Endothelial cell of umbilical vein (primary cell): ENCODE measurements around the gene AIRE. TPM values are rescaled to one million over a fixed set of nuclear protein-coding genes. Genes with fewer than 3 reads are reported as not detected.
A peak's percentile ranks its signal among the peaks of the same experiment; 100 is the strongest.
"Not testable (repeated sequence)": the region's sequence is repeated elsewhere in the genome, so short reads cannot be mapped to it uniquely, and the experiment has no call there.

Experiments
- Bru-seq: library from RNA; stranded (reverse); fragments of 400-500 nt; gene quantifications from one replicate; lab custom pipeline; 2021; lab: Mats Ljungman, UMichigan
- BruChase-seq, 2 experiments: library from RNA; stranded (reverse); fragments of 400-500 nt; gene quantifications; one replicate each; lab custom pipeline; 2021; lab: Mats Ljungman, UMichigan
- BruUV-seq: library from RNA; stranded (reverse); fragments of 400-500 nt; replicated peaks from 2 replicates; lab custom pipeline; 2021; lab: Mats Ljungman, UMichigan
- CTCF ChIA-PET: fragments of 300-600, 350-600 bp; sonication (Branson Sonifier 250); formaldehyde crosslinking; loops from one replicate; lab custom pipeline; 2021; ENCODE audit warnings: antibody characterized with exemption, inconsistent platforms; lab: Charles Lee
- POLR2A ChIA-PET: fragments of 300-600, 350-600 bp; sonication (Branson Sonifier 250); formaldehyde crosslinking; loops from one replicate; lab custom pipeline; 2021; ENCODE audit warnings: antibody characterized with exemption, inconsistent platforms; lab: Charles Lee
- DNase-seq: peaks from one replicate; pipeline ENCODE4 v3.0.0-alpha.2; 2011; ENCODE audit warnings: low read depth, low spot score
- FAIRE-seq: peaks from 2 replicates; lab custom pipeline; 2011; peaks lifted over from hg19 to GRCh38; lab: Jason Lieb, UNC
- H2AFZ ChIP-seq: 2 replicates; pipeline ENCODE4 v1.6.0; 2012; ENCODE audit warnings: low read depth, low read length, control low read depth, inconsistent platforms
- H3K27ac ChIP-seq: 2 replicates; pipeline ENCODE4 v1.5.1; 2011; ENCODE audit warnings: low read depth, mild to moderate bottlenecking, control low read depth, low read length, moderate library complexity; ENCODE audit not compliant: insufficient read depth
- H3K27me3 ChIP-seq, 2 experiments: 2 replicates each; pipeline versions ENCODE4 v1.6.0 to v1.6.1; 2011; ENCODE audit warnings: low read length in 2 of 2, mixed read lengths in 1 of 2; ENCODE audit not compliant: control insufficient read depth in 2 of 2, insufficient read depth in 2 of 2
- H3K36me3 ChIP-seq, 2 experiments: 2 replicates in 1 of 2; 3 replicates in 1 of 2; pipeline ENCODE4 v1.5.1; 2011; ENCODE audit warnings: low read length in 2 of 2, mild to moderate bottlenecking in 1 of 2, moderate library complexity in 1 of 2; ENCODE audit not compliant: control insufficient read depth in 2 of 2, insufficient read depth in 2 of 2; ENCODE audit errors: extremely low read depth in 1 of 2
- H3K4me1 ChIP-seq: 3 replicates; pipeline ENCODE4 v1.5.1; 2011; ENCODE audit warnings: mild to moderate bottlenecking, low read length; ENCODE audit not compliant: control insufficient read depth, insufficient read depth; ENCODE audit errors: extremely low read depth
- H3K4me2 ChIP-seq: 2 replicates; pipeline ENCODE4 v1.6.1; 2011; ENCODE audit warnings: low read length, control low read depth, mixed read lengths; ENCODE audit not compliant: insufficient read depth
- H3K4me3 ChIP-seq, 3 experiments: fragments of 200-600 bp in 1 of 3; sonication (generic), shearing (Covaris generic) in 1 of 3; replicated peaks in 1 of 3; 2 replicates each; pipeline ENCODE4 v1.5.1; 2011 to 2016; ENCODE audit warnings: control low read depth in 3 of 3, low read length in 3 of 3, mild to moderate bottlenecking in 2 of 3, inconsistent platforms in 1 of 3, low read depth in 1 of 3, moderate library complexity in 1 of 3; ENCODE audit not compliant: insufficient read depth in 1 of 3
- H3K79me2 ChIP-seq: 2 replicates; pipeline ENCODE4 v1.6.0; 2012; ENCODE audit warnings: low read length, inconsistent platforms; ENCODE audit not compliant: control insufficient read depth, insufficient read depth
- H3K9ac ChIP-seq: replicated peaks from 2 replicates; pipeline ENCODE3; 2011; ENCODE audit warnings: low read length, control low read depth; ENCODE audit not compliant: insufficient read depth; ENCODE audit errors: extremely low read depth
- H3K9me1 ChIP-seq: replicated peaks from 3 replicates; pipeline ENCODE4 v1.6.0; 2011; ENCODE audit warnings: mild to moderate bottlenecking, low read length; ENCODE audit not compliant: control insufficient read depth, insufficient read depth; ENCODE audit errors: extremely low read depth
- H3K9me3 ChIP-seq: replicated peaks from 2 replicates; pipeline ENCODE4 v1.5.1; 2012; ENCODE audit warnings: low read length, inconsistent platforms; ENCODE audit not compliant: control insufficient read depth, insufficient read depth
- H4K20me1 ChIP-seq: replicated peaks from 2 replicates; pipeline ENCODE3; 2011; ENCODE audit warnings: mild to moderate bottlenecking, low read length; ENCODE audit not compliant: control insufficient read depth, insufficient read depth; ENCODE audit errors: extremely low read depth
- CTCF ChIP-seq, 2 donors: IDR thresholded peaks; 1 replicate in 1 of 2; 2 replicates in 1 of 2; pipeline ENCODE4 v1.5.1; 2011; ENCODE audit warnings: low read length in 2 of 2, mild to moderate bottlenecking in 2 of 2, moderate library complexity in 2 of 2, control low read depth in 1 of 2, inconsistent platforms in 1 of 2, low read depth in 1 of 2; ENCODE audit not compliant: insufficient read depth in 1 of 2; ENCODE audit errors: extremely low read depth in 1 of 2
- EZH2 ChIP-seq: IDR thresholded peaks from 2 replicates; pipeline ENCODE4 v1.6.1; 2012; ENCODE audit warnings: borderline replicate concordance, low read depth, mild to moderate bottlenecking, moderate library complexity, low read length, inconsistent platforms; ENCODE audit not compliant: severe bottlenecking
- GATA2 ChIP-seq: IDR thresholded peaks from 2 replicates; pipeline ENCODE4 v1.7.0; 2011; ENCODE audit warnings: low read depth, mild to moderate bottlenecking, moderate library complexity, mixed read lengths, low read length; ENCODE audit not compliant: insufficient read length, insufficient read depth
- JUN ChIP-seq: IDR thresholded peaks from 2 replicates; pipeline ENCODE4 v1.6.1; 2011; ENCODE audit warnings: borderline replicate concordance, low read depth; ENCODE audit not compliant: insufficient read length, insufficient read depth
- MAX ChIP-seq: IDR thresholded peaks from 2 replicates; pipeline ENCODE4 v1.6.1; 2011; ENCODE audit not compliant: insufficient read depth, insufficient read length
- MYC ChIP-seq: IDR thresholded peaks from one replicate; pipeline ENCODE4 v1.6.1; 2011; ENCODE audit warnings: mild to moderate bottlenecking, low read depth, low read length
- POLR2A ChIP-seq: IDR thresholded peaks from 2 replicates; pipeline ENCODE4 v1.6.1; 2012; ENCODE audit warnings: low read depth, mild to moderate bottlenecking, control low read depth, low read length
- POLR2AphosphoS5 ChIP-seq: IDR thresholded peaks from 2 replicates; pipeline ENCODE4 v1.6.1; 2012; ENCODE audit warnings: low read depth, mild to moderate bottlenecking, control low read depth, low read length, moderate library complexity; ENCODE audit not compliant: insufficient read depth
- dilution Hi-C: fragments of 300-500 bp; cut with MboI; formaldehyde crosslinking; loops from one replicate; pipeline ENCODE4 v1.15.0; 2019; ENCODE audit warnings: low sequenced_read_pairs; ENCODE audit not compliant: extremely low pct_ligation_motif_present
- intact Hi-C: fragments of 100-400 bp; cut with micrococcal nuclease; formaldehyde crosslinking; loops from one replicate; pipeline ENCODE4 v1.10.0; 2022
- long read RNA-seq: library from polyadenylated mRNA; stranded (forward); transcript quantifications from one replicate; pipeline ENCODE4 v2.0.0, GENCODE V29; 2021
- polyA minus RNA-seq, 3 experiments: library from RNA; depleted of rRNA, polyadenylated mRNA; stranded (reverse); fragments of >200 nt; gene quantifications; 1 replicate in 1 of 3; 2 replicates in 2 of 3; pipeline ENCODE4 v1.2.3, GENCODE V29; 2011
- polyA plus RNA-seq, 4 experiments: library from polyadenylated mRNA; depleted of rRNA in 3 of 4; stranded (reverse) in 3 of 4; unstranded in 1 of 4; fragments of >200 nt; gene quantifications; 2 replicates each; pipeline versions ENCODE4 v1.2.1 to v1.2.3, GENCODE V29; 2011 to 2012; ENCODE audit warnings: missing spikeins in 1 of 4
- total RNA-seq: library from RNA; stranded (reverse); gene quantifications from 2 replicates; pipeline ENCODE4 v1.2.3, GENCODE V29; 2021

AIRE gene
- 0.11 TPM in 1 of 2 replicates, not detected in the other for total RNA-seq
- 0.04 and 0.05 TPM in 2 replicates for polyA plus RNA-seq
- polyA plus RNA-seq (2011; cell fraction: cytosol; rRNA removed), result not detected in 2 replicates
- 0.31 and 0.37 TPM in 2 replicates for polyA plus RNA-seq (2011; cell fraction: nucleus; rRNA removed)
- 0.11 TPM in 1 of 2 replicates, not detected in the other for polyA plus RNA-seq (2012)
- polyA minus RNA-seq, result not detected in 2 replicates
- polyA minus RNA-seq (2011; cell fraction: cytosol; rRNA and poly(A)+ RNA removed), result not detected
- 0.10 and 0.14 TPM in 2 replicates for polyA minus RNA-seq (2011; cell fraction: nucleus; rRNA and poly(A)+ RNA removed)
- Bru-seq, nascent RNA, result not detected
- BruChase-seq, experiment 1, labeled RNA remaining after a 6-hour chase, result not detected
- not detected for BruChase-seq, experiment 2, labeled RNA remaining after a 2-hour chase
- long read RNA-seq, result 0 reads

GRCh38 chr21:44285138-44285992 is at the start of gene AIRE:
Gene AIRE (plus strand): TSS chr21:44285876. CDS start chr21:44286007, 131 bp downstream.
- dilution Hi-C loops, result no loop called here
- no peaks in the 10 kb centered on the region for H3K36me3 ChIP-seq
- H3K4me1 ChIP-seq, result no peaks in the 10 kb centered on the region
- FAIRE-seq (peak; percentile 62), DNase-seq (no peak)
- no peaks in the 10 kb centered on the region for H3K9me3 ChIP-seq
- ChIA-PET CTCF (interaction anchor here (1.1 kb wide), 1 partner anchor 19 kb away, joined by 4 read pairs; no protein-coding TSS in a partner anchor), POLR2A (no interaction called here)
- no peak within 1 kb of the TSS for H3K27ac ChIP-seq
- peak within 1 kb of the TSS; percentile 81 for H2AFZ ChIP-seq
- BruUV-seq, result no TSS peak
- H3K9me1 ChIP-seq, result no peaks in the 10 kb centered on the region
- intact Hi-C loops, result no loop called here
- no peak within 1 kb of the TSS for H3K4me2 ChIP-seq
- H3K4me3 ChIP-seq, result no peak within 1 kb of the TSS
- H3K79me2 ChIP-seq, result no peaks in the 10 kb centered on the region
- no peak for TF ChIP-seq MAX
- no peak for TF ChIP-seq EZH2
- no peak for TF ChIP-seq POLR2A
- TF ChIP-seq JUN, result no peak
- TF ChIP-seq GATA2, result no peak
- TF ChIP-seq MYC, result no peak
- no peak for TF ChIP-seq POLR2AphosphoS5
- TF ChIP-seq CTCF (IDR thresholded peaks at IDR 0.05; ENCODE audit: extremely low read depth in 1 of 2, insufficient read depth in 1 of 2, low read depth in 1 of 2, low read length in 2 of 2), result no peak
- H3K27me3 ChIP-seq, result peaks cover 0 to 3% of the 10 kb centered on the region in 2 experiments
- H3K9ac ChIP-seq, result no peak within 1 kb of the TSS
- no peaks in the 10 kb centered on the region for H4K20me1 ChIP-seq

GRCh38 chr21:44240353-44240752 is 45.3 kb upstream of the AIRE start:
- H3K9me1 ChIP-seq, H3K4me1 ChIP-seq, POLR2A ChIA-PET, H2AFZ ChIP-seq, dilution Hi-C loops, H3K27me3 ChIP-seq, H3K4me3 ChIP-seq, H3K9me3 ChIP-seq, DNase-seq, FAIRE-seq, CTCF ChIA-PET, intact Hi-C loops, H3K4me2 ChIP-seq, H3K79me2 ChIP-seq, H3K36me3 ChIP-seq, BruUV-seq, H3K9ac ChIP-seq, H3K27ac ChIP-seq, H4K20me1 ChIP-seq: not testable (repeated sequence)
